ENCODE data around the gene DDOST. TPM values are rescaled to one million over a fixed set of nuclear protein-coding genes. Genes with fewer than 3 reads are reported as not detected.
A peak's percentile ranks its signal among the peaks of the same experiment; 100 is the strongest.

Gene DDOST
- total and polyA plus RNA-seq, 10 of the 15 experiments (the other 5 are each of a cell fraction or from before 2014, with no cell fraction given): 100 to 274 (median 201) TPM

GRCh38 chr1:20696397-20697333 lies 35.5 kb upstream of the DDOST start (continued):
- TF ChIP-seq CUX1 (IDR thresholded peaks at IDR 0.05; ENCODE audit: insufficient replicate concordance, low read depth, low read length) (no peak), CHD2 (IDR thresholded peaks at IDR 0.05; ENCODE audit: borderline replicate concordance, low read depth, low read length) (0 out of 2 replicates have a peak, but pooled peaks have one; percentile 21), ZNF622 (IDR thresholded peaks at IDR 0.05) (no peak), FOXM1 (IDR thresholded peaks at IDR 0.05; ENCODE audit: low read depth, low read length) (0 out of 2 replicates have a peak, but pooled peaks have one; percentile 45), CEBPZ (IDR thresholded peaks at IDR 0.05; ENCODE audit: low read depth, low read length) (no peak), MEF2A (IDR thresholded peaks at IDR 0.05; ENCODE audit: insufficient read depth, low read depth, low read length) (no peak), HDGF (IDR thresholded peaks at IDR 0.05) (0 out of 2 replicates have a peak, but pooled peaks have one; percentile 64), LARP7 (IDR thresholded peaks at IDR 0.05) (no peak), PML (IDR thresholded peaks at IDR 0.05; ENCODE audit: low read length) (no peak), ZNF217 (IDR thresholded peaks at IDR 0.05) (no peak), ATF3 (IDR thresholded peaks at IDR 0.05; ENCODE audit: borderline replicate concordance, extremely low read depth, low read depth, low read length) (0 out of 2 replicates have a peak, but pooled peaks have one; percentile 5), EZH2 (IDR thresholded peaks at IDR 0.05; ENCODE audit: borderline replicate concordance, control insufficient read depth, low read depth, low read length) (no peak), GATAD2B (conservative IDR thresholded peaks at IDR 0.05; ENCODE audit: low read depth) (no peak), PKNOX1 (IDR thresholded peaks at IDR 0.05) (0 out of 2 replicates have a peak, but pooled peaks have one; percentile 29), USF1 (IDR thresholded peaks at IDR 0.05; ENCODE audit: borderline replicate concordance, extremely low read length, insufficient read depth, low read depth, low read length) (peak; percentile 90)
